KMS-11 (cell line): Measurements from ENCODE around the gene IL31.

Experiments used
- H2AFZ ChIP-seq: fragments of 200-600 bp; sonication (generic); 2 replicates; pipeline ENCODE4 v1.6.1; 2016; ENCODE audit warnings: antibody characterized with exemption, mixed run types, low read depth
- H3K27ac ChIP-seq: fragments of 200-600 bp; sonication (generic); 2 replicates; pipeline ENCODE4 v1.6.1; 2016; ENCODE audit warnings: mild to moderate bottlenecking, mixed run types
- H3K27me3 ChIP-seq: fragments of 200-600 bp; sonication (generic); 2 replicates; pipeline ENCODE4 v1.6.1; 2017; ENCODE audit warnings: mild to moderate bottlenecking, low read depth, mixed run types, moderate library complexity; ENCODE audit not compliant: insufficient read depth
- H3K36me3 ChIP-seq: fragments of 200-600 bp; sonication (generic); 2 replicates; pipeline ENCODE4 v1.6.1; 2017; ENCODE audit warnings: mild to moderate bottlenecking, mixed run types; ENCODE audit not compliant: insufficient read depth
- H3K4me1 ChIP-seq: fragments of 200-600 bp; sonication (generic); 2 replicates; pipeline ENCODE4 v1.6.1; 2016; ENCODE audit warnings: mild to moderate bottlenecking, low read depth, mixed run types; ENCODE audit not compliant: poor library complexity, severe bottlenecking
- H3K4me2 ChIP-seq: fragments of 200-600 bp; sonication (generic); 2 replicates; pipeline ENCODE4 v1.7.0; 2016; ENCODE audit warnings: mild to moderate bottlenecking, mixed run types
- H3K4me3 ChIP-seq: fragments of 200-600 bp; sonication (generic); IDR thresholded peaks from 2 replicates; pipeline ENCODE4 v1.6.1; 2017; ENCODE audit warnings: low read depth, low read length, mixed read lengths; ENCODE audit not compliant: insufficient read depth
- H3K79me2 ChIP-seq: fragments of 200-600 bp; sonication (generic); 2 replicates; pipeline ENCODE4 v1.6.1; 2016; ENCODE audit warnings: low read depth, mixed run types; ENCODE audit not compliant: insufficient read depth
- H3K9ac ChIP-seq: fragments of 200-600 bp; sonication (generic); 2 replicates; pipeline ENCODE4 v1.6.1; 2016; ENCODE audit warnings: mild to moderate bottlenecking, mixed run types
- H4K20me1 ChIP-seq: fragments of 200-600 bp; sonication (generic); 2 replicates; pipeline ENCODE4 v1.6.1; 2016; ENCODE audit warnings: mild to moderate bottlenecking, mixed run types; ENCODE audit not compliant: insufficient read depth
- CTCF ChIP-seq: fragments of 200-600 bp; sonication (generic); conservative IDR thresholded peaks from 2 replicates; pipeline ENCODE4 v1.6.1; 2017; ENCODE audit warnings: low read depth, mild to moderate bottlenecking, antibody characterized with exemption, low read length, moderate library complexity, mixed read lengths

The IL31 gene

GRCh38 chr12:122201381-122201780, 27.4 kb upstream of the IL31 start:
- TF ChIP-seq CTCF: no peak
- no peaks in the 10 kb centered on the region for H3K27me3 ChIP-seq
- H3K4me1 ChIP-seq: peaks cover 6% of the 10 kb centered on the region
- H3K9ac ChIP-seq: no peak overlapping the region
- H3K36me3 ChIP-seq: no peaks in the 10 kb centered on the region
- no peaks in the 10 kb centered on the region for H4K20me1 ChIP-seq
- H2AFZ ChIP-seq: no peak overlapping the region
- no peaks in the 10 kb centered on the region for H3K79me2 ChIP-seq
- no peak overlapping the region for H3K27ac ChIP-seq
- H3K4me2 ChIP-seq: no peak overlapping the region
- H3K4me3 ChIP-seq: no peak overlapping the region

- Histone ChIP-seq H3K79me2 (no peaks in the 10 kb centered on the region), H3K36me3 (no peaks in the 10 kb centered on the region), H3K4me2 (no peak overlapping the region), H3K27ac (no peak overlapping the region), H3K27me3 (no peaks in the 10 kb centered on the region), H3K4me1 (peaks cover 6% of the 10 kb centered on the region), H2AFZ (no peak overlapping the region), H3K4me3 (no peak overlapping the region), H3K9ac (no peak overlapping the region), H4K20me1 (no peaks in the 10 kb centered on the region)
- TF ChIP-seq CTCF: no peak
Observed at GRCh38 chr12:122200541-122201175, 26.6 kb upstream of the IL31 start.

- no peak overlapping the region for H3K27ac ChIP-seq
- H3K4me3 ChIP-seq: no peak overlapping the region
Observed at GRCh38 chr12:122199484-122200355, 25.7 kb upstream of the IL31 start.

GRCh38 chr12:122197612-122197966, 23.6 kb upstream of the IL31 start:
- H4K20me1 ChIP-seq: no peaks in the 10 kb centered on the region
- H3K79me2 ChIP-seq: no peaks in the 10 kb centered on the region
- no peak overlapping the region for H3K27ac ChIP-seq
- H3K36me3 ChIP-seq: no peaks in the 10 kb centered on the region
- no peak overlapping the region for H2AFZ ChIP-seq
- TF ChIP-seq CTCF: no peak
- no peak overlapping the region for H3K4me3 ChIP-seq
- H3K4me2 ChIP-seq: no peak overlapping the region
- no peak overlapping the region for H3K9ac ChIP-seq
- H3K27me3 ChIP-seq: no peaks in the 10 kb centered on the region
- H3K4me1 ChIP-seq: peaks cover 1% of the 10 kb centered on the region

More at GRCh38 chr12:122199484-122200355, 25.7 kb upstream of the IL31 start:
- no peak overlapping the region for H2AFZ ChIP-seq
- H4K20me1 ChIP-seq: no peaks in the 10 kb centered on the region
- H3K9ac ChIP-seq: no peak overlapping the region
- H3K4me2 ChIP-seq: no peak overlapping the region
- no peak for TF ChIP-seq CTCF
- peaks cover 6% of the 10 kb centered on the region for H3K4me1 ChIP-seq
- no peaks in the 10 kb centered on the region for H3K79me2 ChIP-seq
- no peaks in the 10 kb centered on the region for H3K27me3 ChIP-seq
- no peaks in the 10 kb centered on the region for H3K36me3 ChIP-seq
